Inflammatory macrophage (primary cell): ENCODE data around the gene SREBF2.

Source experiments
- DNase-seq, 2 donors: peaks; one replicate each; pipeline ENCODE4 v3.0.0-alpha.2; 2020 to 2022

Gene SREBF2

GRCh38 chr22:41909310-41910049 is 76.6 kb downstream of the SREBF2 start:
- DNase-seq: no peak

DNA sequence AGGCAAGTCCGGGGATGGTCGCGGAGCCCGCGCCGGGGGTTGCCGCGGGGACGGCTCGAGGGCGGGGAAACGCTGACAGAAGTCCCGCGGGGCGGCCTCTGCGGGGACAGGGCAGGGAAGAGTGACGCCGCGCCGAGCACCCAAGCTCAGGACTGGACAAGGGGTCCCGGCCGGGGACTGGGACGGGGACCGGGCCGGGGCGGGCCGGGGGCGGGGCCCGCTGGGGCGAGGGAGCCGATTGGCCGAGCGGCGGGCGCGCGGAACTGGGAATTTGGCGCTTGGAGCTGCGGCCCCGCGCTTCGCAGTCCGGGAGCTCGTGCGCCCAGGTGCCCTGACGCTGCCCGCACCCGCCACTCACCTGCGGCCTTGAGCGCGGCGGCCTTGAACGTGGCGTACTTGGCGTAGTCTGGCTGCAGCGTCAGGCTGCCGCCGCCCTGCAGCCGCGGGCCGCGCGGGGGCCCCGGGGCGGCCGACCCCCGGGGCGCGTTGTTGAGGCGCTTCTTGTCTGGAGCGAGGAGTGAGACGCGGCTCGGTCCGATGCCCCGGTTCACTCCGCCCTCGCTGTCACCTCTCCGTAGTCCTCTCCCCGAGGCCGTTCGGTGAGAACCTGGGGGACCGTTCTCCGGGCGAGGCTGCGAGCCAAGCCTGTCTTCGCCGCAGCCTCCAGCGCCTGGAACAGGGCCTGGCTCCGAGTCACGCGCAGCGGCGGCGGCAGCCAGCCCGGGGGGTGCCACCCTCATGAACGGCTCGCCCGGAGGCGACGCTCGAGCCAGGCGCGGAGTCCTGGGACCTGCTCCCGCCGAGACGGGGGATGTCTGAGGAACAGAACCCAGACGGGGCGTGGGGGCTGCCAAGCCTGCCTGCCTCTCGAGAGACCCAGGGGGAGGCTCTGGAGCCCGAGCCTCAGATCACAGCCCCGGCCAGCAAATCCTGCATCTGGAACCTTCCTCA is 77.4 kb downstream of the SREBF2 start:
- DNase-seq: peak in 1 of 2 donors; percentile 3

DNA sequence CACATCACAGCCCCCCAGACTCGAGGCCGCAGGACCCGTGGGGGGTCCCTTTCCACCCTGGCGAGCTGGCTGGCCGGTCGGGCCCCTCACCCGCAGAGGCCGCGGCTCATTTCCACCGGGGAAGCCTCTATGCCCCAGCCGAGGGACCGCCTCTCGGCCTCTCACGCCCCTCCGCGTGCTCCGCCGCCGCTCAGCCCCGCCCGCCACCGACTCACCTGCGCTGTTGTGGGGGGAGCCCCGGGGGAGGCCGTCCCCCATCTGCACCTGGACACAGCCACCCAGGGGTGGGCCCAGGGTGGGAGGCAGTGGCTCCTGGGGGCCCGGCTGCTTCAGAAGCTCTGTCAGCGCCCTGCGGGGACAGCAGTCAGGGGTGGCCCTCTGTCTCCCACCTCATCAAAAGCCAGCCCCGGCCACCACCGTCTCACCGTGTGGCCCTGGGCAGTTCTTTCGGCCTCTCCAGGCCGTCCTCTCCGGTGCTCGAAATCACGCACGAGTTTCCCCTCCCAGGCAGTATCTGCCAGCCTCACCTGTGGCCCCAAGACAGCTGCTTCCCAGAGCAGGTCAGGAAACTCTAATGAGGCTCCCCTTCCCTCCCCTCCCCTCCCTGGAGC is 78.2 kb downstream of the SREBF2 start:
- no peak for DNase-seq

DNA sequence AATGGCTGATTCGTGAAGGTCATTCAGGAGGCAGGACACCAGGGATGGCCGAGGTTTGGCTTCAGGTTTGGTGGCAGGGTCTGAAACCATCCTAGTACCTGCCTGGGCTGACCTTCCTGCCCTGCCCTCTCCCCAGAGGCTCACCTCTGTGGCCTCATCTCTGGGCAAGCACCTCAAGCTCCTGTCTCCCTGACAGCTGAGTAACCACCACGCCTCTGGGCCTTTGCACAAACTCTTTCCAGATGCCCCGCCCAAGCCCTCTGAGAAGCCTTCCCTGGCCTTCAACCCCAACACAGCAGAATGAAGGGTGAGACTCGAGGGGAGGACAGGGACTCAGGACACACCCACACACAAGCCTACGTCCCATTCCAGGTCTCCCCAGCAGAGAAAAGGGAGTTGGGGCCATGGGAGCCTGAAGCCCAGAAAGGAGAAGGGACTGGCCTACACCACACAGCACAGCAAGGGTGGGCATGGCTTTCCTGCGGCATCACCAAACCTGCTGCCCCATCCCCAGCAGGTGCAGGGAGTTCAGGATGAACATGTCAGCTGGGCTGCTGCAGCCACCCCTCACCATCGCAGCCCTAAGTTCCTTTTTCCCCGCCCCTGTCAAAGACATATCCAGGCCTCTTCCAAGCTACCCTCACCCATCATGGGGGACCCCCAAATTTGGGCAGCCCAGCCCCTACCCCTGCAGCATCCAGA is 79.6 kb downstream of the SREBF2 start:
- no peak for DNase-seq

DNA sequence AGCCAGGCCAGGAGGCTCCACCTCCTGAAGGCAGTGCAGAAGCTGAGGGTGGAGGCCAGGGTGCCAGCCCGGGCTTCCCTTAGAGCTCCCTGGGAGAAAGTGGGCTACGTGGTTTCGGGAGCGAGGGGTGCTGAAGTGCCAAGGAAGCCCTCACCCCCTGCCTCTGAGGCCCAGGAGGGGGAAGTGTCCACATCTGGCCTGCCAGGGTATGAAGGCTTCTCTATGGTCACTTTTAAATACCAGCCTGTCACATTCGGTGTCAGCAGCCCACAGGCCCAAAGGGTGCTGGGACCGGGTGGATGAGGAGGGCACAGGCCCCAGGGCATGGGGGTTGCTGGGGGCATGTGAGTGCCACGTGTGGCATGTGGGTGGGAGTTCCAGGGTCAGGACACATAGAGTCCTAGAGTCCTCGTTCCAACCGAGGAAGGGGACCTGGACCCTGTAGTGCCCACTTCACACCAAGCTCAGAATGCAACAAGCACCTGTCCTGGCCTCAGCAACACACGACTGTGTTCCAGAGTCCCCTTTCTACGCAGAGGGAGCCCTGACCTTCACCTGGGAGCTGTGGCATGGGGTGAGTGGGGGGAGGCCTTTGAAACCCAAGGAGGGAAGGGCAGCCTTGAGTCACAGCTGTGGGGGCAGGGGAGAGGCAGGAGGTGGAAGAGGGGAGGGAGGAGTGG is 80.3 kb downstream of the SREBF2 start:
- no peak for DNase-seq

- no peak for DNase-seq
Observed at GRCh38 chr22:41913842-41914534, 81.1 kb downstream of the SREBF2 start.

- no peak for DNase-seq
Observed at GRCh38 chr22:41914611-41915034, 81.7 kb downstream of the SREBF2 start.

DNA sequence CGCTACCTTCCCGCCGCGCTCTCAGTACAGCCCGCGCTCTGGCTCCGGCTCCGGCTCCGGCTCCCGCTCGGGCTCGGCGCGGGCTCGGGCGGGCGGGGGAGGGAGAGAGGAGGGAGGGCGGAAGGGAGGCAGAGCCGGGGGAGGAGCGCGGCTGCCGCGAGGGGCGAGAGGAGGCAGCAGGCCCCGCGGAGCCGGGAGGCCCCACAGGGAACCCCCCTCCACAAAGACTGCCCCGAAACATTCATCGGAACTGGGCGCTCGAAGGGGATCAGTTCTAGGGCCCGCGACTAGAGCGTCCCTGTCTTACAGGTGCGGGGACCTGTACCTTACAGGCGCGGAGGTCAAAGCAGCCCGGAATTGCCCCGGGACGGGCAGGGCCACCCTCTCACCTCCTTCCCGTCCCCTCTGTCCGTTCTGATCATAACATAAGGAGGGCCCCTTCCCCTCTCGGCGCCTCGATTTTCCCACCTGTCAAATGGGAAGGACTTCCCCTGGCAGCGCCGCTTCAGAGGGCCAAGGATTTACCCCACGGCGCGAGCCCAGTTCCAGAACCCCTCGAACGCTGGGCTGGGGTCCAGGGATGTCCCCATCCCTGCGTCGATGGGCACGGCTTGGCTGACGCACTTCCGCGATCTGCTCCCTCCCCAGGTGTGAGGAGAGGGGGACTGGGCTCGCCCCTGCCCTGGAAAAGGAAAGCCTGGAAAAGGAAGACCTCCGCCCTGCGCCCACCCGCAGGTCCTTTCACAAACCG is 82.3 kb downstream of the SREBF2 start, which contains the start of gene SHISA8:
Gene SHISA8, minus strand, starts transcription at position 40 of the 751 bp plus-strand sequence. CDS start 407 bp downstream, outside the sequence.
- DNase-seq: no peak

DNA sequence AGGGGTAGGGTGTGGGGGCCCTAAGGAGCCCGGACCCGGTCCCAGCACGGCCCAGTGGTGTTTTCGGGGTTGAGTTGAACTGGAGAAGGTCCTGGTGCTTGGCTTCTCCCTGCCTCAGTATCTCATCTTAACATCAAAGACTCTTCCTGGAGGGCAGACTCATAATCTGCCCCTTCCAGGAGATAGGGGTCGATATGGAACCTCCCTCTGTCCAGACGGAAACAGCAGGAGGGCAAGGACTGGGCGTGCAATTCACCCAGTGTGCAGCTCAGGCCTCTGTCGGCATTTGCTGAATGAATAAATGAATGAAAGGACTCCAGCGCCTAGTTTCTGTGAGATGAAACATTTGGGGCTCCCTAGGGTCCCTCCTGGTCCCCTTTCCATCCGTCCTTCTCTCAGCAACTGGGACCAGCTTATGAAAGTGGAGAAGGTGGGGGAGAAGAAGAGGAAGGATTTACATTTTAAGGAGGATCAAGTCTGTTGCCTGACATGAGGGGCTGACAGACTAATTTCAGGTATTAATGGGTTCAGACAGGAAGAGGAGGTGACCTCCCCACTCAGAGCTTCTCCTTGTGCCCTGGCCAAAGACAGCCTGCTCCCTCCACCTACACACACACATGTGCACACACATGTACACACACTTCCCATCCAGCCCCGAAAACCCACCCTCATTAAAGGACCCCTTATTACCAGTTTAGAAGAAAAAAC is 83.0 kb downstream of the SREBF2 start:
- no peak for DNase-seq

DNA sequence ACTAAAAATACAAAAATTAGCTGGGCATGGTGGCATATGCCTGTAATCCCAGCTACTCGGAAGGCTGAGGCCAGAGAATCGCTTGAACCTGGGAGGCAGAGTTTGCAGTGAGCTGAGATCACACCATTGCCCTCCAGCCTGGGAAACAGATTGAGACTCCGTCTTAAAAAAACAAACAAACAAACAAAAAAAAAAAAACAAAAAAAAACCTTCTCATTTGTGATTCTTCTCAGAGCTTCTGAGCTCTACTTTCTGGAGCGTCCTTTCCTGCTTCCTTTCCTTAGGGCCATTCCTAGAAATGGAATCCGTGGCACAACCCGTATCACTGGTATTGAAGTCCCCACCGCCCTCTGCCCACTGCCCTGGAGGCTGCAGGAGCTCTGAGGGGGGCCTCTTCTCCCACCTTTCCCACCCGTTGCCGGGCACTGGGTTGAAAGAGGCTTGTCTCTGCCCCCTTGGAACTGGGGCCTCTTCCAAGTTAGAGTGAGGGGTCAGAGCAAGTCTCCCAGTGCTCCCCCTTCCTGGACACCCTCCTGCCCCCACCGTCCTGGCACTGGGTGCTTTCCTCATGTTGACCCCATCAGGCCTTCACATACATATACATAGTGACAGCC is 83.9 kb downstream of the SREBF2 start:
- DNase-seq: no peak

- DNase-seq: no peak
Observed at GRCh38 chr22:41917375-41917902, 84.5 kb downstream of the SREBF2 start.

DNA sequence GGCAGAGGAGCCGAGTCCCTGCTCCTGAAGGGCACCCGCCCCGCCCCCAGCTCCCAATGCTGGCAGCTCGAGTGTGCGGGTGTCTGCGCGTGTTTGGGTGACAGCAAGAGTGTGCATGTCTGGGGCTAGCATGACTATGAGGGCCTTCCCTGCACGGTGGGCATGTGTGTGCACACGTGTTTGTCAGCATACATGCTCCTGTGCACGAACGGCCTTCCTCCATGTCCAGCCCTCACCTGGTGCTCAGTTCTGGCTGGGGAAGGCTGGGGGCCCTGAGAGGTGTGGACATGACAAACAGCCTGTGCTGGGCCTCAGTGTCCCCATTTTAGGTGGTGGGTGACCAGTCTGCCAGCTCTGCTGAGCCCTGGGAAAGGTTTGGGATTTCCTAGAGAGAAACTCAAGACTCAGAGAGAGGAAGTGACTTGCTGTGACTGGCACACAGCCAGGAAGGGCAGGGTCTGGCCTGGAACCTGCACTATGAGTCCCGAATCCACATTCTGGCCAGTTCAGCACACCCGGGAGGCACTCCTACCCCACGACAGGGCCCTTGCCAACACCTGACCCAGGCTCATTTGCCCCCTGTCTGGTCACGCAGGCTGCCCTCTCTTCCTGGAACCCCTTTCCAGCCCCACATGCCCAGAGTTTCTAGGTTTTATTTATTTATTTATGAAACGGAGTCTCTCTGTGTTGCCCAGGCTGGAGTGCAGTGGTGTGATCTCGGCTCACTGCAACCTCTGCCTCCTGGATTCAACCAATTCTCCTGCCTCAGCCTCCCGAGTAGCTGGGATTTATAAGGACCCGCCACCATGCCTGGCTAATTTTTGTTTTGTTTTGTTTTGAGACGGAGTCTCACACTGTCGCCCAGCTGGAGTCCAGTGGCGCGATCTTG is 85.2 kb downstream of the SREBF2 start:
- DNase-seq: peak; percentile 62 to 73

DNA sequence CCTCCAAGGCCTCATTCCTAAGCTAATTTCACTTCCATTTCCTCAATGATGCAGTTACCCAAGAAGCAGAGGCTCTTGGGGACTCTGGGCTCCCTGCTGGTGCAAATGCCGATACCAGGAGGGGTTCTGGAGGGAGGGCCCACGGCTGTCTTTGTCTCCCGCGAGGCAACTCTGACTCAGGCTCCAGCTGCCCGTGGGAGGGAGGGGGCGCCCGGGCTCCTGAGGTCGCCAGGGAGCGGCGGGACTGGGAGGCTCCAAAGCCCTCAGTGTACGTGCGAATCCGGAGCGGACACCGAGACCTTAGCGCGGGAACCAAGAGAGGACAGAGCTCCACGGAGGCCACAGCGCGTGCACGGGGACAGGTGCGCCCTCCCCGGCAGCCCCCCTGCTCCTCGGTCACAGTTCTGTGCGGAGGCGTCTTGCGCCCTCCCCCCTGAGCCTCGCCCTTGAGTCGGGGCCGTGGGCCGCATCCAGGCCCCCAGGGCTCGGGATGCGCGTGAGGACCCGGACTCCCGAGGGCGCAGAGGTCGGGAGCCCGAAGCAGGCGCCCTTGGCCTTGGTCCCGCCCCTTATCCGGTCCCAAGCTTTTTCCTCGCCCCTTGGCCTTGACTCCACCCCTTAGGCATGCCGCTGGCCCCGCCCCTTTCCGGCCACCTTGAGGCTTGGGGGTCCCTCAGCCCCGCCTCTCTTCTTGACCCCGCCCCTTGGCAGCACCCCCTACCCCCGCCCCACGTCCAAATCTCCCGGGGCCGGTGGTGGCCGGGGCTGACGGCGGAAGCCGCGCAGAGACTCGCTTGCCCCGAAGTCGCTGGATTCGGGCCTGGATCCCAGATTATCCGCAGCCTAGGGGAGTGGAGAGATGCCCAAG is 86.7 kb downstream of the SREBF2 start:
- DNase-seq: peak; percentile 78 to 87

- no peak for DNase-seq
Observed at GRCh38 chr22:41920271-41920976, 87.5 kb downstream of the SREBF2 start.

DNA sequence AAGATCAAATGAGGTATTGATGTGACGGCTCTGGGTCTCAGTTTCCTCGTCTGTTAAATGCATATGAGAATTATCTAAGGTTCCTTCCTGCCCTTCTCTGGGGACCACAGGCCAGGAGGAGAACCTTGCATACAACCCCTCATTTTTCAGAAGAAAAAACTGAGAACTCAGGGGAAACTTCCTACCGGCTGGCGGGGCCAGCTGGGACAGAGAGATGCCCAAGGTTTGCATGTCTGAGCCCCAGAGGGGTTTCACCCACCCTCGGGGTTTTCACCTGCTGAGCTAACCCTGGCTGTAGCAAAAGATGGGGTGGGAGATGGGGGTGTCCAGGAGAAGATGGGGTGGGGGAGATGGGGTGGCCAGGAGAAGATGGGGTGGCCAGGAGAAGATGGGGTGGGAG is 89.4 kb downstream of the SREBF2 start:
- DNase-seq: no peak

DNA sequence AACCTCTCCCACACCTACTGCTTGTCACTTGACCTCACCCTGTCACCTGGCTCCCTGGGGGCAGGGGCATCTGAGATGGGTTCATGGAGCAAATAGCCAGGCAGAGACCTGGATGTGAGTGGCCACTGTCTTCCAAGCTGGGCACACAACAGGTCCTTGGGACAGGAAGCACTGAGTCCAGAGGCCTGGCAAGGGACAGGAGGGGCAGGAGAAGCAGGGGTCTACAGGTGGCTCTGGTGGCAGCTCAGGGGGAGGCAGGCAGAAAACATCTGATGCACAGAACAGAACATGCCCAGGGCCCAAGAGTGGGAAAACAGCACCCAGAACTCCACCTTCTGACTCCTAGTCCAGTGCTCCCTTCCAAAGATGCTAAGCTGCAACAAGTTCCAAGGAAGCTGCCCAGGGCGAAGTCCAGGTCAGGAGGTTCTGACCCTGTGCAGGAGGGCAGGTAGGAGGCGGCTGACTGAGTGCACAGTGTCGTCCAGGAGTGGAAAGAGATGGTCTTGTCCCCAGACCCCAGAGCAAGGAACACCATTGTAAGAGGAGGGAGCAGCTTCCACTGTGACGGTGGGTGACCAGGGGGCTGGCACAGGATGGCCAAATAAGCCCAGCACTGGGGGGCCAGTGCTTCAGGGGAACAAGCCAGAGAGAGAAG is 90.2 kb downstream of the SREBF2 start:
- no peak for DNase-seq
